GM12878 (cell line): ENCODE results near the gene SIK3. TPM values are rescaled to one million over a fixed set of nuclear protein-coding genes. Genes with fewer than 3 reads are reported as not detected.

ENCODE experiments used
- ATAC-seq: fragments of 200-7000 bp; cut with Tn5 transposase; 3 replicates; pipeline ENCODE4 v1.9.1; 2020; ENCODE audit warnings: mild to moderate bottlenecking, moderate library complexity
- BruUV-seq: library from RNA; stranded (reverse); fragments of 400-500 nt; replicated peaks from 2 replicates; lab custom pipeline; 2021; lab: Mats Ljungman, UMichigan
- CTCF ChIA-PET: fragments of 300-600 bp; sonication (Branson Sonifier 250); formaldehyde crosslinking; extraction: SDS; loops from one replicate; lab custom pipeline; 2021; ENCODE audit warnings: inconsistent platforms; lab: Yijun Ruan, JAX
- POLR2A ChIA-PET: fragments of 350-600 bp; formaldehyde crosslinking; extraction: SDS; loops from one replicate; lab custom pipeline; 2021; ENCODE audit warnings: inconsistent platforms; lab: Charles Lee
- RAD21 ChIA-PET: fragments of 300-600 bp; sonication (Branson Sonifier 250); formaldehyde crosslinking; loops from one replicate; lab custom pipeline; 2023; ENCODE audit warnings: antibody characterized with exemption; ENCODE audit not compliant: unreplicated experiment; lab: Charles Lee
- SMC1A ChIA-PET: fragments of 300-600 bp; sonication (Branson Sonifier 250); formaldehyde crosslinking; loops from one replicate; lab custom pipeline; 2023; ENCODE audit not compliant: unreplicated experiment, uncharacterized antibody; lab: Charles Lee
- DNase-seq: peaks from one replicate; pipeline ENCODE4 v3.0.0-alpha.2; 2011; ENCODE audit warnings: low read depth, low spot score
- FAIRE-seq: peaks from 3 replicates; lab custom pipeline; 2011; peaks lifted over from hg19 to GRCh38; lab: Jason Lieb, UNC
- H2AFZ ChIP-seq: 2 replicates; pipeline ENCODE4 v1.6.0; 2011; ENCODE audit warnings: low read depth, low read length, control low read depth; ENCODE audit not compliant: control insufficient read depth
- H3K27ac ChIP-seq: 2 replicates; pipeline ENCODE4 v1.5.1; 2011; ENCODE audit warnings: control low read depth; ENCODE audit not compliant: control insufficient read depth, insufficient read depth
- H3K27me3 ChIP-seq, 2 experiments: replicated peaks in 1 of 2; 2 replicates each; pipeline versions ENCODE4 v1.6.0 to v1.6.1; 2011; ENCODE audit warnings: low read length in 1 of 2; ENCODE audit not compliant: control insufficient read depth in 2 of 2, insufficient read depth in 2 of 2
- H3K36me3 ChIP-seq, 2 experiments: 2 replicates each; pipeline ENCODE4 v1.5.1; 2011; ENCODE audit warnings: low read length in 1 of 2; ENCODE audit not compliant: control insufficient read depth in 2 of 2, insufficient read depth in 2 of 2
- H3K4me1 ChIP-seq: 2 replicates; pipeline ENCODE4 v1.6.1; 2011; ENCODE audit warnings: mild to moderate bottlenecking, low read length, moderate library complexity, mixed read lengths; ENCODE audit not compliant: control insufficient read depth, insufficient read depth
- H3K4me2 ChIP-seq: 2 replicates; pipeline ENCODE4 v1.6.0; 2011; ENCODE audit warnings: control low read depth; ENCODE audit not compliant: control insufficient read depth, insufficient read depth
- H3K4me3 ChIP-seq: fragments of 200-600 bp; sonication (generic); 2 replicates; pipeline ENCODE4 v1.5.1; 2016
- H3K79me2 ChIP-seq: 2 replicates; pipeline ENCODE4 v1.6.0; 2011; ENCODE audit warnings: low read length; ENCODE audit not compliant: control insufficient read depth, insufficient read depth
- H3K9ac ChIP-seq: 2 replicates; pipeline ENCODE4 v1.8.0; 2011; ENCODE audit warnings: low read length, control low read depth, mixed read lengths; ENCODE audit not compliant: control insufficient read depth, insufficient read depth
- H3K9me3 ChIP-seq: replicated peaks from 3 replicates; pipeline ENCODE4 v1.5.1; 2011; ENCODE audit warnings: mild to moderate bottlenecking, low read length; ENCODE audit not compliant: control insufficient read depth, insufficient read depth
- H4K20me1 ChIP-seq: 2 replicates; pipeline ENCODE4 v1.6.0; 2011; ENCODE audit not compliant: control insufficient read depth, insufficient read depth
- IRF4 ChIP-seq: IDR thresholded peaks from 2 replicates; pipeline ENCODE4 v1.6.1; 2011; ENCODE audit warnings: low read depth, low read length
- JUNB ChIP-seq: IDR thresholded peaks from 2 replicates; pipeline ENCODE4 v1.6.1; 2016; ENCODE audit warnings: antibody characterized with exemption, mild to moderate bottlenecking
- RCOR1 ChIP-seq: conservative IDR thresholded peaks from 2 replicates; pipeline ENCODE4 v1.6.1; 2012; ENCODE audit warnings: low read depth, low read length, improper control_type of control experiment
- SMAD5 ChIP-seq: IDR thresholded peaks from 2 replicates; pipeline ENCODE4 v1.6.1; 2016; ENCODE audit warnings: antibody characterized with exemption, low read depth
- STAT1 ChIP-seq: fragments of 450-650 bp; conservative IDR thresholded peaks from 2 replicates; pipeline ENCODE4 v1.6.1; 2014; ENCODE audit warnings: antibody characterized with exemption, mild to moderate bottlenecking
- SUZ12 ChIP-seq: fragments of 200-600 bp; sonication (generic); IDR thresholded peaks from one replicate; pipeline ENCODE4 v1.6.1; 2018; ENCODE audit warnings: antibody characterized with exemption, mild to moderate bottlenecking; ENCODE audit not compliant: unreplicated experiment
- TARDBP ChIP-seq: IDR thresholded peaks from 2 replicates; pipeline ENCODE4 v1.6.1; 2016; ENCODE audit warnings: borderline replicate concordance
- USF1 ChIP-seq: IDR thresholded peaks from 2 replicates; pipeline ENCODE4 v1.6.1; 2011; ENCODE audit warnings: borderline replicate concordance, low read depth, mild to moderate bottlenecking, moderate library complexity, mixed read lengths, low read length; ENCODE audit not compliant: insufficient read depth; ENCODE audit errors: extremely low read length
- ZBTB11 ChIP-seq: fragments of 450-650 bp; formaldehyde crosslinking; IDR thresholded peaks from 2 replicates; pipeline ENCODE4 v1.5.0; 2022; ENCODE audit warnings: mild to moderate bottlenecking, missing genetic modification characterization
- ZBTB40 ChIP-seq: fragments of 450-650 bp; IDR thresholded peaks from 2 replicates; pipeline ENCODE4 v1.6.1; 2016; ENCODE audit warnings: mild to moderate bottlenecking, moderate library complexity, borderline replicate concordance
- ZNF24 ChIP-seq: fragments of 450-650 bp; IDR thresholded peaks from 2 replicates; pipeline ENCODE4 v1.6.1; 2017; ENCODE audit warnings: antibody characterized with exemption, mild to moderate bottlenecking
- ZNF687 ChIP-seq: fragments of 450-650 bp; IDR thresholded peaks from 2 replicates; pipeline ENCODE4 v1.6.1; 2017; ENCODE audit warnings: mild to moderate bottlenecking, moderate library complexity
- WGBS: methylation state at CpG from one replicate; pipeline ENCODE4 v1.1.6; 2016; ENCODE audit warnings: low lambda C conversion rate; ENCODE audit not compliant: insufficient replicate concordance, insufficient coverage; ENCODE audit errors: missing lambda C conversion rate; 5-methylcytosine and 5-hydroxymethylcytosine counted together
- in situ Hi-C: fragments of 300-500 bp; cut with MboI; formaldehyde crosslinking; loops from 9 replicates; pipeline ENCODE4 v1.14.3; 2018; ENCODE audit warnings: mixed read lengths
- intact Hi-C: fragments of 100-400 bp; cut with micrococcal nuclease; formaldehyde crosslinking; loops from one replicate; pipeline ENCODE4 v1.14.2; 2022; ENCODE audit not compliant: unreplicated experiment
- polyA plus RNA-seq, 11 experiments: library from polyadenylated mRNA; depleted of rRNA in 4 of 11; unstranded in 6 of 11; stranded (reverse) in 5 of 11; fragments of >200 nt; fragmentation: Nextera tagmentation in 4 of 11; fragmentation: Illumina TruSeq in 1 of 11; extraction: Ambion mirVana in 4 of 11; extraction: Trizol in 1 of 11; gene quantifications; 1 replicate in 1 of 11; 2 replicates in 10 of 11; pipeline versions ENCODE4 v1.2.1 to v1.2.3, GENCODE V29; 2011 to 2016; ENCODE audit warnings: inconsistent platforms in 2 of 11, missing spikeins in 2 of 11, low read depth in 1 of 11
- total RNA-seq, 4 experiments: library from RNA; depleted of rRNA in 3 of 4; stranded (reverse); fragments of >200 nt in 3 of 4; fragmentation: Illumina TruSeq in 1 of 4; extraction: Trizol in 1 of 4; gene quantifications; 2 replicates each; pipeline versions ENCODE4 v1.2.1 to v1.2.3, GENCODE V29; 2013 to 2021

The SIK3 gene
- total and polyA plus RNA-seq, 10 of the 15 experiments (the other 5 are each of a cell fraction or from before 2014, with no cell fraction given) = 2.5 to 31.9 (median 11.1) TPM

- intact Hi-C loops (no loop called here), in situ Hi-C loops (no loop called here)
- CTCF ChIA-PET = interaction anchor here (1.1 kb wide), 1 partner anchor 16 kb away, joined by 3 read pairs; no protein-coding TSS in a partner anchor
- H3K9ac ChIP-seq = no peak overlapping the region
- RAD21 ChIA-PET = no interaction called here
- H3K9me3 ChIP-seq = no peaks in the 10 kb centered on the region
- no peaks in the 10 kb centered on the region; the same call in 1 of the 2 replicates for H4K20me1 ChIP-seq
- 0 out of 4 replicates have a peak, but pooled peaks cover 0 to 2% of the 10 kb centered on the region in 2 experiments for H3K36me3 ChIP-seq
- H3K4me3 ChIP-seq = no peak overlapping the region
- DNase-seq (no peak), FAIRE-seq (no peak), ATAC-seq (no peak)
- no peak overlapping the region for H2AFZ ChIP-seq
- SMC1A ChIA-PET = interaction anchor here (0.8 to 2.9 kb wide), 3 partner anchors 12 to 71 kb away, joined by 3 to 9 read pairs (median 5); no protein-coding TSS in a partner anchor
- BruUV-seq = no TSS peak
- POLR2A ChIA-PET = no interaction called here
- WGBS = 83% methylated on average over 5 of the region's 5 CpGs
- H3K4me1 ChIP-seq = peaks cover 21% of the 10 kb centered on the region
- H3K79me2 ChIP-seq = peaks cover 34% of the 10 kb centered on the region
- H3K27ac ChIP-seq = no peak overlapping the region
- no peak overlapping the region for H3K4me2 ChIP-seq
- H3K27me3 ChIP-seq = no peaks in the 10 kb centered on the region
- no peak for TF ChIP-seq ZBTB11
- TF ChIP-seq JUNB = no peak
- no peak for TF ChIP-seq ZNF24
- no peak for TF ChIP-seq STAT1
- no peak for TF ChIP-seq IRF4
- no peak for TF ChIP-seq SMAD5
- TF ChIP-seq ZBTB40 = no peak
- no peak for TF ChIP-seq USF1
- no peak for TF ChIP-seq TARDBP
- TF ChIP-seq ZNF687 = no peak
- TF ChIP-seq SUZ12 = no peak
- no peak for TF ChIP-seq RCOR1
Measured at GRCh38 chr11:117057317-117057716, 40.9 kb downstream of the SIK3 start.
